Ishikawa (cell line): Measurements from ENCODE around the gene EFCAB7.

Experiments
- CEBPB ChIP-seq: IDR thresholded peaks from 2 replicates; pipeline ENCODE4 v1.6.1; 2012
- CREB1 ChIP-seq: IDR thresholded peaks from 2 replicates; pipeline ENCODE4 v1.6.1; 2012; ENCODE audit warnings: low read depth
- EGR1 ChIP-seq: IDR thresholded peaks from 2 replicates; pipeline ENCODE4 v1.6.1; 2012
- EP300 ChIP-seq: IDR thresholded peaks from 2 replicates; pipeline ENCODE4 v1.6.1; 2012; ENCODE audit warnings: borderline replicate concordance
- FOXM1 ChIP-seq: IDR thresholded peaks from 2 replicates; pipeline ENCODE4 v1.6.1; 2012; ENCODE audit warnings: low read depth, borderline replicate concordance
- MAX ChIP-seq: IDR thresholded peaks from 2 replicates; pipeline ENCODE4 v1.6.1; 2012
- NFIC ChIP-seq: IDR thresholded peaks from 2 replicates; pipeline ENCODE4 v1.6.1; 2012
- RAD21 ChIP-seq: IDR thresholded peaks from 2 replicates; pipeline ENCODE4 v1.6.1; 2012; ENCODE audit warnings: low read depth
- REST ChIP-seq: IDR thresholded peaks from 2 replicates; pipeline ENCODE4 v1.6.1; 2012; ENCODE audit warnings: low read depth, mild to moderate bottlenecking
- TAF1 ChIP-seq: IDR thresholded peaks from 2 replicates; pipeline ENCODE4 v1.6.1; 2012; ENCODE audit warnings: low read depth, mild to moderate bottlenecking
- TCF12 ChIP-seq: IDR thresholded peaks from 2 replicates; pipeline ENCODE4 v1.6.1; 2012; ENCODE audit warnings: low read depth
- TEAD4 ChIP-seq: IDR thresholded peaks from 2 replicates; pipeline ENCODE4 v1.6.1; 2012
- USF1 ChIP-seq: IDR thresholded peaks from 2 replicates; pipeline ENCODE4 v1.6.1; 2012
- YY1 ChIP-seq: IDR thresholded peaks from 2 replicates; pipeline ENCODE4 v1.6.1; 2012; ENCODE audit warnings: low read depth
- ZBTB7A ChIP-seq: IDR thresholded peaks from 2 replicates; pipeline ENCODE4 v1.6.1; 2012; ENCODE audit warnings: low read depth

Gene EFCAB7

GRCh38 chr1:63523738-63524137 lies 413 bp downstream of the EFCAB7 start:
- TF ChIP-seq TCF12 (no peak), CREB1 (no peak), EGR1 (no peak), TEAD4 (no peak), RAD21 (no peak), USF1 (no peak), TAF1 (no peak), REST (no peak), CEBPB (no peak), NFIC (no peak), EP300 (no peak), YY1 (no peak), MAX (no peak)

GRCh38 chr1:63524201-63524600 lies 876 bp downstream of the EFCAB7 start:
- TF ChIP-seq ZBTB7A, result no peak
- TF ChIP-seq USF1, result no peak
- TF ChIP-seq FOXM1, result no peak
- no peak for TF ChIP-seq REST
- no peak for TF ChIP-seq RAD21
- no peak for TF ChIP-seq YY1
- no peak for TF ChIP-seq EGR1
- TF ChIP-seq TEAD4, result no peak
- TF ChIP-seq CEBPB, result no peak
- no peak for TF ChIP-seq NFIC
- no peak for TF ChIP-seq TCF12
- no peak for TF ChIP-seq TAF1
- no peak for TF ChIP-seq MAX
- no peak for TF ChIP-seq EP300
- TF ChIP-seq CREB1, result no peak

- no peak for TF ChIP-seq ZBTB7A
- no peak for TF ChIP-seq USF1
- no peak for TF ChIP-seq NFIC
- TF ChIP-seq EGR1, result no peak
- no peak for TF ChIP-seq REST
- no peak for TF ChIP-seq CREB1
- TF ChIP-seq YY1, result no peak
- no peak for TF ChIP-seq TCF12
- TF ChIP-seq MAX, result no peak
- TF ChIP-seq TAF1, result no peak
- TF ChIP-seq CEBPB, result no peak
- no peak for TF ChIP-seq EP300
- no peak for TF ChIP-seq RAD21
- no peak for TF ChIP-seq TEAD4
- no peak for TF ChIP-seq FOXM1
These were observed 9.4 kb downstream of the EFCAB7 start for GRCh38 chr1:63532727-63533126.

- no peak for TF ChIP-seq CREB1
- no peak for TF ChIP-seq EP300
- no peak for TF ChIP-seq RAD21
- no peak for TF ChIP-seq FOXM1
- no peak for TF ChIP-seq YY1
- no peak for TF ChIP-seq CEBPB
- no peak for TF ChIP-seq REST
- TF ChIP-seq TAF1, result no peak
- no peak for TF ChIP-seq TCF12
- TF ChIP-seq ZBTB7A, result no peak
These were observed 10.6 kb downstream of the EFCAB7 start for GRCh38 chr1:63533931-63534330.
